ENCODE results near the gene DNAH5.

- TF ChIP-seq CEBPB (IDR thresholded peaks at IDR 0.05) (no peak), MAX (IDR thresholded peaks at IDR 0.05) (no peak), YY1 (IDR thresholded peaks at IDR 0.05; ENCODE audit: low read depth) (no peak)
Observed at GRCh38 chr5:13843175-13843846, 101.2 kb downstream of the DNAH5 start.

Data from Ishikawa (cell line).